T-helper 1 cell treated with Interleukin-12 subunit alpha and Interleukin-12 subunit beta and Interleukin-4 antibody, amounts not matched to agents 30 μg/mL and 1 μg/mL, for 36 hours (primary cell): Measurements from ENCODE around the gene C6orf15.

Source experiments
- H3K27ac Mint-ChIP-seq: one replicate; pipeline ENCODE4 v1.8.0; 2021; ENCODE audit warnings: mild to moderate bottlenecking, mixed read lengths
- H3K27me3 Mint-ChIP-seq: one replicate; pipeline ENCODE4 v1.8.0; 2021; ENCODE audit warnings: low read depth, mixed read lengths
- H3K36me3 Mint-ChIP-seq: one replicate; pipeline ENCODE4 v1.8.0; 2021; ENCODE audit warnings: low read depth, mixed read lengths
- H3K4me1 Mint-ChIP-seq: one replicate; pipeline ENCODE4 v1.8.0; 2021; ENCODE audit warnings: low read depth, mixed read lengths
- H3K4me3 Mint-ChIP-seq: one replicate; pipeline ENCODE4 v1.8.0; 2021; ENCODE audit warnings: mild to moderate bottlenecking, moderate library complexity, mixed read lengths
- H3K9me3 Mint-ChIP-seq: one replicate; pipeline ENCODE4 v1.8.0; 2021; ENCODE audit warnings: mixed read lengths

Gene C6orf15

DNA sequence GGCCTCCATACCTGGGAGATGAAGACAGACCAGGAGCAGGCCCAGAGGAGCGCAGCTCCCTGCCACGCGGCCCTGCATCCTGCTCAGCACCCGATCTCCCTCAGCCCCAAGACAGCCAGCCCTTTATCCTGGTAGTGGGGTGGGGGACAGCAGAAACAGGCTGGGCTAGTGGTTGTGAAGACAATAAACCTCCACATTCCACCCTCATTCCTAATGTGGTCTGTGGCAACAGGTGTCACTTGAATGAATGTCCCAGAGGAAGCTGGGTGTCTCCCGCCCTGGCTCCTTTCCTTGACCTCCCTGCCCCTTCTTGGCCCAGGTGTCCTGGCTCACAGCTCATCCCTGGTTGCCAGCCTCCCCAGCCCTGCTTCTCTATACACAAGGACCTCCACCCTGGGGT is at the start of gene C6orf15:
Gene C6orf15 (minus strand): TSS at position 98 of the 400 bp plus-strand sequence. CDS start 20 bp downstream, at position 78.
- H3K4me1 Mint-ChIP-seq = no peaks in the 10 kb centered on the region
- H3K36me3 Mint-ChIP-seq = no peaks in the 10 kb centered on the region
- no peak within 1 kb of the TSS for H3K4me3 Mint-ChIP-seq
- peaks cover 29% of the 10 kb centered on the region for H3K27me3 Mint-ChIP-seq
- H3K27ac Mint-ChIP-seq = no peak within 1 kb of the TSS
- no peaks in the 10 kb centered on the region for H3K9me3 Mint-ChIP-seq

DNA sequence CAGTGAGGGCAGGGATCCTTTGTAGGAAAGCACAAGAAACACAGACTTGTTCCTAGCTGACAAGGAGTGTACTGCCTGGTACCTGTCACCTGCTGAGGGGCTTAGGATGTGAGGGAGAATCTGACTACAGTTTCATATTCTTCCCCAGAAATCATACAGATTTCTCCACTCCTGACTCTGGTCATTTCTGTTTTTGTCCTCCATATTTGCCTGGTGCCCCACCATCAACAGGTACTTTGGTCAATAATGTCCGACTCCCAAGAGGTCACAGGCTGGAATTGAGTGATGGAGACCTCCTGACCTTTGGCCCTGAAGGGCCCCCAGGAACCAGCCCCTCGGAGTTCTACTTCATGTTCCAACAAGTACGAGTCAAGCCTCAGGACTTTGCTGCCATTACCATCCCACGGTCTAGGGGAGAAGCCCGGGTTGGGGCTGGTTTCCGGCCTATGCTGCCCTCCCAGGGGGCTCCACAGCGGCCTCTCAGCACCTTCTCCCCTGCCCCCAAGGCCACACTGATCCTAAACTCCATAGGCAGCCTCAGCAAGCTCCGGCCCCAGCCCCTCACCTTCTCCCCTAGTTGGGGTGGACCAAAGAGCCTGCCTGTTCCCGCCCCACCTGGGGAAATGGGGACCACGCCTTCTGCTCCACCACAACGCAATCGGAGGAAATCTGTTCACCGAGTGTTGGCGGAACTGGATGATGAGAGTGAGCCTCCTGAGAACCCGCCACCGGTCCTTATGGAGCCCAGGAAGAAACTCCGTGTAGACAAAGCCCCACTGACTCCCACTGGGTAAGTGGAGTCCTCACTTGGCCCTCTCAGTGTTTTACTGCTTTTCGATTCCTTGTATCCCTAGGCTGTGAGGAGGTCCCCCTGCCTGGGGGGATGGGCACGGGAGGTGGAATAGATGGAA is 49.1 kb upstream of the C6orf15 start:
- no peaks in the 10 kb centered on the region for H3K27me3 Mint-ChIP-seq
- no peak overlapping the region for H3K4me3 Mint-ChIP-seq
- H3K36me3 Mint-ChIP-seq = peaks cover 26% of the 10 kb centered on the region

DNA sequence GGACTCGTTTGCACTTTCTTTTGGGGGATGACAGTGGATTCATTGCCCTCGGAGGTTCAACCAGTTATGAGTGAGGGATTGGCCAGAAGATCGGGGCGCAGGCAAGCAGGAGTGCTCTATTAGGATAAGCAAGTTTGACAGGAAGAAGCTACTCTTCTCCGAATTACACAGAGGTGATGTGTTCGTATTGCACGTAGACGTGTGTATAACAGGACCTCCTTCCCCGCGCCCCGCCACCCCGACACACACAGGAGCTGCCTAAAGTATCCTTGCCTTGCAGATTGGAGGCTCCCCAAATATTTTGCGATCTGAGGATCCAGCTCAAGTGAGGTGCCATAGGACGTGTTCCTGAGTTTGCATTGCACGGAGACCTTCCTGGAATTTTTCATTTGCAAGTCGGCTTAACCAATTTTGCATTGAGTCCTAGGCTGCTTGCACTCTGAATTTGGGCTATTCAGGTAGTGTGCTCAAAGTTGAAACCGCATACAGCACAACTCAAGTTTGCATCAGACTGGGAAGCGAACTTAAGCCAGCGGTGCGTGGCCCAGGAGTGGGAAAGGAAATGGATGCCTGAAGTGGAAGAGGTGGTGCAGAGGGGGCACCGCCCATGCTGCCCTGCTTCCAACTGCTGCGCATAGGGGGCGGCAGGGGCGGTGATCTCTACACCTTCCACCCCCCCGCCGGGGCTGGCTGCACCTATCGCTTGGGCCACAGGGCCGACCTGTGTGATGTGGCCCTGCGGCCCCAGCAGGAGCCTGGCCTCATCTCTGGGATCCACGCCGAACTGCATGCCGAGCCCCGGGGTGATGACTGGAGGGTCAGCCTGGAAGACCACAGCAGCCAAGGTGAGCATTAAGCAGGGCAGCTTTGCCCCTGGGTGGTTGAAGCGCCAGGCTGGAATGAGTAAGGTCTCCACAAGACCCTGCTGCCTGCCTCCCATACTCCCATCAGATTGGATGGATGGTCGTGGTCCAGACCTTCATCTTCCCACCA is 46.8 kb upstream of the C6orf15 start:
- Mint-ChIP-seq H3K4me1 (peaks cover 42% of the 10 kb centered on the region), H3K27me3 (no peaks in the 10 kb centered on the region), H3K36me3 (peaks cover 26% of the 10 kb centered on the region), H3K9me3 (no peaks in the 10 kb centered on the region), H3K27ac (peak overlapping the region; percentile 59), H3K4me3 (peak overlapping the region; percentile 83)

More for the DNA sequence above, 49.1 kb upstream of the C6orf15 start:
- H3K27ac Mint-ChIP-seq = no peak overlapping the region
- peaks cover 43% of the 10 kb centered on the region for H3K4me1 Mint-ChIP-seq
- H3K9me3 Mint-ChIP-seq = no peaks in the 10 kb centered on the region

DNA sequence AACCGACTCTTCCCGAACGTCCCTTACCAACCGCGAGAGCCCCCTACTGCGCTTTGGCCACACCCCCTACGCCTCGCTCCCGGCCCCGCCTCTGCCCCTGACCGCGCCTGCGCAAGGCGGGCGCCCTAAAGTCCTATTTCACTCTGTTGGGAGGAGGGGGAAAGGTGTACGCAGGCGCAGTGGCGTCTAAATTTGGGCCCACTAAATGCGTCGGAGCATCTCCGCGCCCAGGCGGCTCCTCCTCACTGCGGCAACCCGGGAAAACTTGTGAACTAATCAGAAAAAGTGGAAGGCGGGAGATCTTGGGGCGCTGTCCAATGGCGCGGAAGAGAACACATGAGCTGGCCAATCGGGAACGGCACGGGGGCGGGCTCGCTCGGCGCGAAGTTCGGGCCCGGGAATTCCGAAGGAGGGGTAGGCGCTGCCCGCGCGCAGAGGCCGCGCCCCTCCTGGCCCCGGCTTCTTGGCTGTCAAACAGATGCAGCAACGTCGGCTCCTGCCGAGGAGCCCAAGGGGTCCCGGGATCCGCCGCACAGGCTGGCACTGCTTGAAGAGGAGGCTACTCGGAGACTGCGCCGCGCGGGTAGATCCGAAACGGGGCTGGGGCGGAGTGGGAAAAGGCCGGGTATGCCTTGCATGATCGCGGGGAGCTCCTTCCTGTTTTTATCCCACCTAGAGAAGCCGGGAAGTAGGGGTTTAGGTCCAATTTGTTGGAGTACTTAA is 45.9 kb upstream of the C6orf15 start, which contains the start of gene TCF19:
Gene TCF19 (plus strand): TSS at position 450 of the 723 bp plus-strand sequence. CDS start 881 bp downstream, outside the sequence.
- peaks cover 23% of the 10 kb centered on the region for H3K36me3 Mint-ChIP-seq
- no peaks in the 10 kb centered on the region for H3K27me3 Mint-ChIP-seq
- no peaks in the 10 kb centered on the region for H3K9me3 Mint-ChIP-seq
- peaks cover 40% of the 10 kb centered on the region for H3K4me1 Mint-ChIP-seq
- H3K4me3 Mint-ChIP-seq = peak within 1 kb of the TSS; percentile 83
- peak within 1 kb of the TSS; percentile 59 for H3K27ac Mint-ChIP-seq

DNA sequence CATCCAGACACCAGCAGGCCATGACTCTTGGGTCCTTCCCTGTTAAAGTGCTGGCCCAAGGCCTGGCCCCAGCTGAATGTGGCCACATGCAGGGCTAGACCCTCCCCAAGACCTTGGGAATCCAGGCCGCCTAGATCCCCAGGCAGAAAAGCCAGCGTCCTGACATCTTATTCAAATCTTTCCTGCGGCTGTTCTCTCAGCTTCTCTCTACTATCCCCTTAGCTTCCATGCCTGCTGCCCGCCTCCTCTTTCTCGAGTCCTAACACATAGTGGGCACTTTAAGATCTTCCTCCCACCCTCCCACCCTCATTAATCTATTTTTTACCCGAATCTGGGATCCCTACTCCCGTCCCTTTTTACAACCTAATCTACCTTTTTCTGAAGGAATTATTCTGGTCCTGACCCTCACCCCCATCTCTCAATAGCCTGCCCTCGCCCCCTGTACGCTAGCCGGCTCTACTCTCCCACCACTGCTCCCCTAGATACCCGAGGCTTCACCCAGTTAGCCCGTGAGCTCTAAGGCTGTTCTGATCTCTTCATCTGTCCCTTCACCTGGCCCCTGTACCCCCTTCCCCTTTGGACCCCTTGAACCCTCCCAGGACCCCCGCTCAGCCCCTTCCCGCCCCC is 45.3 kb upstream of the C6orf15 start, which contains the start of gene CCHCR1:
Gene CCHCR1 (minus strand): TSS at position 290 of the 627 bp plus-strand sequence. CDS start 202 bp downstream, at position 88.
- Mint-ChIP-seq H3K4me1 (peaks cover 33% of the 10 kb centered on the region), H3K4me3 (peak within 1 kb of the TSS; percentile 83), H3K36me3 (peaks cover 17% of the 10 kb centered on the region), H3K27ac (peak within 1 kb of the TSS; percentile 59), H3K27me3 (no peaks in the 10 kb centered on the region), H3K9me3 (no peaks in the 10 kb centered on the region)

DNA sequence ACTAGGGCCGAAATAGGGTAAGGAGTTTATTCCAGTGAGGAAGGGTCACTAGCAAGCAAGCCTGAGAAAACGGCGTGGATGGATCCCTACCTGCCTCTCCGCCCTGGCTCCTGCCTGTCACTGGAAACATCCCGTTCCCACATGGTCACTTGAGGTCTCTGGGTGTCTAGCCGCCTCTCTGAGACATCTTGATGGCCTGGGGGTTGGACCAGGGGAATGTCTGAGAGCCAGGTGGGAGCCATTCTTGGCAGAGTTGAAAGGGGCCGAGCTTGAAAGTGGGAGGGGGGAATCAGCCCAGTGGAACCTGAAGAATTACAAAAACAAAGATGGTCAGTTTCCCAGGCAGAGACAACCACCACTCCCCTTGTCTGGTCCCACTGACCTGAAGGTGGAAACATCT is 44.3 kb upstream of the C6orf15 start:
- Mint-ChIP-seq H3K9me3 (no peaks in the 10 kb centered on the region), H3K27ac (no peak overlapping the region), H3K4me3 (peak overlapping the region; percentile 83), H3K27me3 (no peaks in the 10 kb centered on the region), H3K36me3 (peaks cover 10% of the 10 kb centered on the region), H3K4me1 (peaks cover 32% of the 10 kb centered on the region)

DNA sequence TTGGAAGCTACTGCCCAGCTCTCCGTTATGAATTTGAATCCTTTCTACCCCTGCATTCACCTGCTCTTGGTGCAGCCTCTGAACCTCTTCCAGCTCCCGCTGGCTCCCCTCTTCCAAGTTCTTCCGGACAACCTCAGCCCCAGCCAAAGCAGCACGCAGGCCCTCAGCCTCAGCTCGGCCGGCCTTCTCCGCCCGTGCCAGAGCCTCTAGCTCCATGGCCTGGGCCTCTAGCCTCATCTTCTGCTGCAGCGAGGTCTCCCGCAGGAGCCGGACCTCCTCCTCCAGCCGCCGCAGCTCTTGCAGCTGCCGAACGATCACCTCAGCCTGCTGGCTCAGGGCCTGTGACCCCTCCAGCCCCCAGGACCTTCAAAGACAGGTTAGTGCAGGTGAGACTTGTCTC is 42.1 kb upstream of the C6orf15 start:
- Mint-ChIP-seq H3K27me3 (no peaks in the 10 kb centered on the region), H3K4me3 (no peak overlapping the region), H3K36me3 (peaks cover 13% of the 10 kb centered on the region), H3K4me1 (peaks cover 18% of the 10 kb centered on the region), H3K27ac (peak overlapping the region; percentile 55), H3K9me3 (no peaks in the 10 kb centered on the region)

DNA sequence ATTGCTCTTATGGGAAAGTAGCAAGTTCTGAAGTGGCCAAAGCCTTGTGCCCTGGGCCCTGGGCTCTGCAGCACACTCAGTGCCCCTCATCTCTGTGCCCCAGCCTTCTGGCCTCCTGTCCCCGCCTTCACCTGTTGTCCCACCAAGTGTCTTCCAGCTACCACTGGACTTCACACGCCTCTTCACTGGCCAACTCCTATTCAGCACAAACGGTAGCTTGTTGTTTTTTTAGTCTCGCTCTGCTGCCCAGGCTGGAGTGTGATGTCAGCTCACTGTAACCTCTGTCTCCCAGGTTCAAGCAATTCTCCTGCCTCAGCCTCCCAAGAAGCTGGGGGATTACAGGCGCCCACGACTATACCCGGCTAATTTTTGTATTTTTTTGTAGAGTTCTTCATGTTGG is 40.4 kb upstream of the C6orf15 start:
- Mint-ChIP-seq H3K9me3 (no peaks in the 10 kb centered on the region), H3K4me3 (no peak overlapping the region), H3K36me3 (peaks cover 13% of the 10 kb centered on the region), H3K4me1 (peaks cover 12% of the 10 kb centered on the region), H3K27ac (no peak overlapping the region), H3K27me3 (no peaks in the 10 kb centered on the region)

DNA sequence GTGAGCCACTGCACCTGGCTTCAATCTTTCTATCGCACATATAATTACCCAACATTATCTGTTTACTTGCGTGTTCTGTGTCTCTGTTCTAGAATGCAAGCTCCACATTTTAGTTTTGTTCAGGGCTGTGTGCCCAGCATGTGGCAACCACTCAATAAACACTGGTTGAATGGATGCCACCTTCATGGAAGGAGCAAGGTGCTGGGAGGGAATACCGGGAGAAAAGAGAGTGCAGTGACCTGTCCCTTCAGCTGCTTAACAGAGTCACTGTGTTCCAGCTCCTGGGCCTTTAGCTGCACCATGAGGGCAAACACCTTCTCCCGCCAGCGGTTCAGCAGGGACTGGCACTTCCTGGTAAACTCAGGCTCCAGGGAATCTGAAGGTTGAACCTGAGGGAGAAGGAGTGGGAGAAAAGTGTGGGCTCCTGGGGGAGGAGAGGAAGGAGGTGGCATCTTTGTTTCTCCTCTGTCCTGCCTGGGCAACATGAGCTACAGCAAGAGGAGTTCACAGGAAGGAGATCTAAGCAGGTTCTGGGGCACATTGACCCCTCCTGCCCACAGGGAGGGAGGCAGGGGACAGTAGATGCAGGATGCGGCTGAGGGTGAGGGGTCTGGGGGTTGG is 37.6 kb upstream of the C6orf15 start:
- no peaks in the 10 kb centered on the region for H3K27me3 Mint-ChIP-seq
- no peak overlapping the region for H3K4me3 Mint-ChIP-seq
- no peaks in the 10 kb centered on the region for H3K9me3 Mint-ChIP-seq
- H3K27ac Mint-ChIP-seq = no peak overlapping the region
- peaks cover 12% of the 10 kb centered on the region for H3K36me3 Mint-ChIP-seq
- no peaks in the 10 kb centered on the region for H3K4me1 Mint-ChIP-seq

DNA sequence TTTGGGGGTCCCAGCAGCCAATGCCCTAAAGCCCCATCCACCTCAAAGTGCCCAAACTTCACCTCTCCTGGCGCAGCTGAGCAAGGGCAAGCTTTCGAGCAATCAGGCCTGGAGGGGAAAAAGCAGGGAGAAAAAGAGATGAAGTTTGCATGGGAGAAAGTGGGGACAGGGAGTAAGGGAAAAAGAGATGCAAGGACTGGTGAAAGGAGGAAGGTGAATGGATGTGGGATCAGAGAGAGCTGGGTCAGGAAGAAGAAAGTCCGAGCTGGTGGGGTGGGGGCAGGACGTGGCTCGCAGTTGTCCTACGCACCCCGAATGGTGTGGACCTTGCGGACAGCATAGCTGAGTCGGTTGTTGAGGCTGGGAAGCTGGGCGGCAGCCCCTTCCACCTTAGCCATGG is 33.0 kb upstream of the C6orf15 start:
- no peak overlapping the region for H3K27ac Mint-ChIP-seq
- H3K36me3 Mint-ChIP-seq = peaks cover 7% of the 10 kb centered on the region
- no peak overlapping the region for H3K4me3 Mint-ChIP-seq

DNA sequence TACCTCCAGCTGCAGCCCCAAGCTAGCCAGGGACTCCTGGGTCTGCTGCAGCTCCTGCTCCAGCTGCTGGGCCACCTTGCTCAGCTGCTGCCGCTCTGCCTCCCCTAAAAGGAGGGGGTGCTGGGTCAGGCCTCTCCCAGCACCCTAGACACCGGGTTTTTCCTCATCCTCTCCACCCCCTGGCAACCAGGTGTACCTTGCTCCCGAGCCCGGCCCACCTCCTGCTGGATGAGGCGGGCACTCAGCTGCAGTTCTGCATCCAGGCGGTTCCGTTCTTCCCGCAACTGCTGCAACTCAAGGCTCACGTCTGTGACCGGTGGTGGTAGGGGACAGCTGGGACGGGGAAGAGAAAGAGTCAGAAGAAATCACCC is 32.6 kb upstream of the C6orf15 start:
- Mint-ChIP-seq H3K27ac (no peak overlapping the region), H3K4me3 (no peak overlapping the region), H3K4me1 (no peaks in the 10 kb centered on the region), H3K27me3 (no peaks in the 10 kb centered on the region), H3K9me3 (no peaks in the 10 kb centered on the region), H3K36me3 (peaks cover 7% of the 10 kb centered on the region)

More for the DNA sequence above, 33.0 kb upstream of the C6orf15 start:
- Mint-ChIP-seq H3K27me3 (no peaks in the 10 kb centered on the region), H3K4me1 (no peaks in the 10 kb centered on the region), H3K9me3 (no peaks in the 10 kb centered on the region)

DNA sequence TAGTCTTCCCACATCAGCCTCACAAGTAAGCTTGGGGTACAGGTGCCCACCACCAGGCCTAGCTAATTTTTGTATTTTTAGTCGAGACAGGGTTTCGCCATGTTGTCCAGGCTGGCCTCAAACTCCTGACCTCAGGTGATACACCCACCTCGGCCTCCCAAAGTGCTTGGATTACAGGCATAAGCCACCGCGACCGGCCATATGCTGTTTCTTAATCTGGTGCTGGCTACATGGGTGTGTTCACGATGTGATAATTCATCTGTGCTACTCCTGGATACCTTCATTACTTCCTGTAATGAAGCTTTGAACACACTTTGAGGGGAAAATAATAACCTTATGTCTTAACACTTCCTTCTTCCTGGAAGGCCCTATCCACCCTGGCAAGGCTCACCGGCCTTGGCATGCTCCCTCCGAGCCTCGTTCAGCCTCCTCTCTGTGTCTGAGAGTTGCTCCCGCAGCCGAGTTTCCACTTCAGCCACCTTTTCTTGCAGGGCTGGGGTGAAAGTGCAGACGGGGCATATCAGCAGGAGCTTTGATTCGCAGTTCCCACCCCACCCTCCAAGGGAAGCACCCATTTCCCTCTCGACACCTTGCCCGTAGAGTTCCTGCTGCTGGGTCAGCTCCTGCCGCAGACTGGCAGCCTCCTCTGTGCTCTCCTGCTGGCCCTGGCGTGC is 32.1 kb upstream of the C6orf15 start:
- Mint-ChIP-seq H3K27ac (no peak overlapping the region), H3K4me3 (no peak overlapping the region), H3K4me1 (no peaks in the 10 kb centered on the region)

DNA sequence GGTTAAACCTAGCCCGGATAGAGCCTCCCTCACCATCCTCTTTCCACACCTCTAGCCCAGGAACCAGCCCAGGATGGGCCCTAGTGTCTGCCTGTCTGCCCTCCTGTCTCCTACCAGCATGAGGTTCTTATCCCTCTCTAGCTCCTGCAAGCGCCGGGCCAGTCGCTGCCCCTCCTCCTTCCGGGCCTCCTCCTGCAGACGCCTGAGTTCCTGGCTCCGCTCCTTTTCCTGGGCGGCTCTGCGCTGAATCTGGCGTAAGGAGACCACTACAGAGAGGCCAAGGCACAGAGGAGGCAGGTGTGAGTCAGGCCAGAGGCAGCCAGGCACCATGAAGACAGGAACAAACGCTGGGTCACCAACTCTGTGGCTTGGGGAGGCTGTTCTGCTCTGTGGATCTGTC is 30.8 kb upstream of the C6orf15 start:
- no peaks in the 10 kb centered on the region for H3K9me3 Mint-ChIP-seq
- H3K27me3 Mint-ChIP-seq = no peaks in the 10 kb centered on the region
- peaks cover 7% of the 10 kb centered on the region for H3K36me3 Mint-ChIP-seq
- no peak overlapping the region for H3K4me3 Mint-ChIP-seq
- H3K27ac Mint-ChIP-seq = no peak overlapping the region
- no peaks in the 10 kb centered on the region for H3K4me1 Mint-ChIP-seq

More for the DNA sequence above, 32.1 kb upstream of the C6orf15 start:
- no peaks in the 10 kb centered on the region for H3K27me3 Mint-ChIP-seq
- H3K9me3 Mint-ChIP-seq = no peaks in the 10 kb centered on the region
- peaks cover 7% of the 10 kb centered on the region for H3K36me3 Mint-ChIP-seq
